A673 (cell line): ENCODE measurements around the gene GDF7. TPM values are rescaled to one million over a fixed set of nuclear protein-coding genes. Genes with fewer than 3 reads are reported as not detected.

Source experiments
- BruUV-seq: library from RNA; stranded (reverse); fragments of 400-500 nt; replicated peaks from 2 replicates; lab custom pipeline; 2021; lab: Mats Ljungman, UMichigan
- CTCF ChIA-PET: fragments of 300-600 bp; sonication (Branson Sonifier 250); formaldehyde crosslinking; loops from one replicate; lab custom pipeline; 2022; ENCODE audit warnings: antibody characterized with exemption; lab: Charles Lee
- POLR2A ChIA-PET: fragments of 300-600 bp; sonication (Branson Sonifier 250); formaldehyde crosslinking; loops from one replicate; lab custom pipeline; 2022; ENCODE audit warnings: antibody characterized with exemption; ENCODE audit not compliant: low non-redundant PET; lab: Charles Lee
- DNase-seq: peaks from one replicate; pipeline ENCODE4 v3.0.0-alpha.2; 2015; ENCODE audit warnings: low spot score
- H3K27ac ChIP-seq: fragments of 200-600 bp; sonication (generic); 2 replicates; pipeline ENCODE4 v1.5.1; 2016; ENCODE audit warnings: mixed run types, low read depth, mild to moderate bottlenecking, mixed read lengths, antibody characterized with exemption, low read length; ENCODE audit not compliant: poor library complexity, severe bottlenecking
- H3K27me3 ChIP-seq: fragments of 200-600 bp; sonication (generic); replicated peaks from 2 replicates; pipeline ENCODE4 v1.6.1; 2017; ENCODE audit warnings: mixed run types, low read depth, mild to moderate bottlenecking, mixed read lengths, antibody characterized with exemption, low read length; ENCODE audit not compliant: insufficient read depth, poor library complexity
- H3K36me3 ChIP-seq: fragments of 200-600 bp; sonication (generic); 2 replicates; pipeline ENCODE4 v1.6.1; 2016; ENCODE audit warnings: mixed run types, mild to moderate bottlenecking, mixed read lengths, antibody characterized with exemption, low read length; ENCODE audit not compliant: insufficient read depth, poor library complexity, severe bottlenecking
- H3K4me1 ChIP-seq: fragments of 200-600 bp; sonication (generic); 2 replicates; pipeline ENCODE4 v1.6.1; 2017; ENCODE audit warnings: mixed run types, mild to moderate bottlenecking, mixed read lengths, antibody characterized with exemption, low read length; ENCODE audit not compliant: insufficient read depth, poor library complexity, severe bottlenecking
- H3K4me3 ChIP-seq: fragments of 200-600 bp; sonication (generic); 2 replicates; pipeline ENCODE4 v1.5.1; 2016; ENCODE audit warnings: low read depth, mixed run types, mild to moderate bottlenecking, mixed read lengths, low read length; ENCODE audit not compliant: poor library complexity, severe bottlenecking
- H3K9me3 ChIP-seq: fragments of 200-600 bp; sonication (generic); 2 replicates; pipeline ENCODE4 v1.6.1; 2016; ENCODE audit warnings: mixed run types, low read depth, mild to moderate bottlenecking, mixed read lengths, antibody characterized with exemption, low read length; ENCODE audit not compliant: poor library complexity, severe bottlenecking
- EZH2 ChIP-seq: fragments of 200-600 bp; sonication (generic); IDR thresholded peaks from 2 replicates; pipeline ENCODE4 v1.6.1; 2017; ENCODE audit warnings: borderline replicate concordance, low read depth, mild to moderate bottlenecking, mixed read lengths, antibody characterized with exemption, low read length; ENCODE audit not compliant: poor library complexity, severe bottlenecking
- intact Hi-C: fragments of 100-400 bp; cut with micrococcal nuclease; formaldehyde crosslinking; loops from one replicate; pipeline ENCODE4 v1.10.0; 2022; ENCODE audit not compliant: unreplicated experiment
- total RNA-seq: library from RNA; stranded (reverse); gene quantifications from 2 replicates; pipeline ENCODE4 v1.2.3, GENCODE V29; 2021
- TF ChIP-seq, protein P1 (sequence below): fragments of 300-800, 200-600 bp; sonication (generic); conservative IDR thresholded peaks from 2 replicates; pipeline ENCODE4 v1.5.1; 2017; ENCODE audit warnings: low read depth, mild to moderate bottlenecking, antibody characterized with exemption, low read length, moderate library complexity, mixed read lengths

Gene GDF7
- total RNA-seq, 1 experiment from 2014 or later: not detected

GRCh38 chr2:20633794-20634506, 33.0 kb upstream of the GDF7 start:
- ChIA-PET POLR2A (interaction anchor here (1.3 kb wide), 1 partner anchor 187 kb away, joined by 3 read pairs; the partner anchor contains the start of gene RHOB), CTCF (interaction anchor here (0.6 to 1.5 kb wide), 3 partner anchors 192 to 222 kb away, joined by 3 to 5 read pairs (median 5); no protein-coding TSS in a partner anchor)
- Histone ChIP-seq H3K36me3 (no peaks in the 10 kb centered on the region), H3K9me3 (no peaks in the 10 kb centered on the region), H3K4me1 (peaks cover 12% of the 10 kb centered on the region), H3K27me3 (no peaks in the 10 kb centered on the region), H3K4me3 (no peak overlapping the region), H3K27ac (no peak overlapping the region)
- TF ChIP-seq, protein P1, sequence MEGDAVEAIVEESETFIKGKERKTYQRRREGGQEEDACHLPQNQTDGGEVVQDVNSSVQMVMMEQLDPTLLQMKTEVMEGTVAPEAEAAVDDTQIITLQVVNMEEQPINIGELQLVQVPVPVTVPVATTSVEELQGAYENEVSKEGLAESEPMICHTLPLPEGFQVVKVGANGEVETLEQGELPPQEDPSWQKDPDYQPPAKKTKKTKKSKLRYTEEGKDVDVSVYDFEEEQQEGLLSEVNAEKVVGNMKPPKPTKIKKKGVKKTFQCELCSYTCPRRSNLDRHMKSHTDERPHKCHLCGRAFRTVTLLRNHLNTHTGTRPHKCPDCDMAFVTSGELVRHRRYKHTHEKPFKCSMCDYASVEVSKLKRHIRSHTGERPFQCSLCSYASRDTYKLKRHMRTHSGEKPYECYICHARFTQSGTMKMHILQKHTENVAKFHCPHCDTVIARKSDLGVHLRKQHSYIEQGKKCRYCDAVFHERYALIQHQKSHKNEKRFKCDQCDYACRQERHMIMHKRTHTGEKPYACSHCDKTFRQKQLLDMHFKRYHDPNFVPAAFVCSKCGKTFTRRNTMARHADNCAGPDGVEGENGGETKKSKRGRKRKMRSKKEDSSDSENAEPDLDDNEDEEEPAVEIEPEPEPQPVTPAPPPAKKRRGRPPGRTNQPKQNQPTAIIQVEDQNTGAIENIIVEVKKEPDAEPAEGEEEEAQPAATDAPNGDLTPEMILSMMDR: no peak
- no peak for TF ChIP-seq EZH2
- BruUV-seq: no TSS peak
- intact Hi-C loops: no loop called here
- DNase-seq: no peak

- Histone ChIP-seq H3K9me3 (no peaks in the 10 kb centered on the region), H3K4me3 (no peak overlapping the region), H3K4me1 (peaks cover 5% of the 10 kb centered on the region), H3K27me3 (no peaks in the 10 kb centered on the region), H3K27ac (no peak overlapping the region), H3K36me3 (no peaks in the 10 kb centered on the region)
- intact Hi-C loops: loop anchor here (1.0 kb wide), 1 partner anchor 191 kb away; no protein-coding TSS in a partner anchor
- POLR2A ChIA-PET: interaction anchor here (1.3 kb wide), 1 partner anchor 188 kb away, joined by 3 read pairs; the partner anchor contains the start of gene RHOB
- TF ChIP-seq, protein P1: no peak
- TF ChIP-seq EZH2: no peak
- no peak for DNase-seq
- no TSS peak for BruUV-seq
- CTCF ChIA-PET: interaction anchor here (0.5 to 1.5 kb wide), 4 partner anchors 190 to 223 kb away, joined by 3 to 7 read pairs (median 5); no protein-coding TSS in a partner anchor
Measured at GRCh38 chr2:20634507-20635112, 32.3 kb upstream of the GDF7 start.

GRCh38 chr2:20635113-20635510, 31.8 kb upstream of the GDF7 start:
- no TSS peak for BruUV-seq
- CTCF ChIA-PET: interaction anchor here (0.5 to 1.5 kb wide), 4 partner anchors 190 to 223 kb away, joined by 3 to 7 read pairs (median 4); no protein-coding TSS in a partner anchor
- H3K27ac ChIP-seq: no peak overlapping the region

More at GRCh38 chr2:20635113-20635510, 31.8 kb upstream of the GDF7 start:
- intact Hi-C loops: loop anchor here (1.0 kb wide), 1 partner anchor 192 kb away; no protein-coding TSS in a partner anchor
- Histone ChIP-seq H3K4me1 (peaks cover under 1% of the 10 kb centered on the region), H3K36me3 (no peaks in the 10 kb centered on the region), H3K4me3 (no peak overlapping the region), H3K27me3 (no peaks in the 10 kb centered on the region), H3K9me3 (no peaks in the 10 kb centered on the region)
- POLR2A ChIA-PET: interaction anchor here (1.3 kb wide), 1 partner anchor 189 kb away, joined by 3 read pairs; the partner anchor contains the start of gene RHOB
- DNase-seq: no peak
- TF ChIP-seq EZH2: no peak
- TF ChIP-seq, protein P1: no peak
